ENCODE data around the gene OSBPL8. TPM values are rescaled to one million over a fixed set of nuclear protein-coding genes. Genes with fewer than 3 reads are reported as not detected.

OSBPL8 gene
- total and polyA plus RNA-seq, 4 donors, result 8.6 to 114 (median 53.3) TPM

DNA sequence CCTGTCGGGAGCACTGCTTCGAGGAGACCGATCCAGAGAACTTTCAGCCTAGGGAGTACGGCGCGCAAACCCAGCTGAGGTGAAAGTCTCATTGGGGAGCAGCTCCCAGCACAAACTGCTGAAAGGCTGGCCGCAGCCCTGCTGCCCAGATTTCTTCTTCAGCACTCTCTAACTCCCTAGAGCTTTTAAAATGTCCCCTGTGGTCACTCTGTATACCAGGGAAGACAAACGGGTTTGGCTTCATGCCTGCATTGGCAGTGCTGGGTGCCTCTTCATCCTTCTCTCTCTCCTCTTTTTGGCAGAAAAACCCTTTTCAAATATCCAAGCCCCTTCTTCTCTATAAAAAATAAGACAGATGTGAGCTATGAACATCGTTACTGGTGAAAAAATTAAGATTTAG lies 246.3 kb downstream of the OSBPL8 start:
- no peak for TF ChIP-seq CTCF (IDR thresholded peaks at IDR 0.05; ENCODE audit: control extremely low read depth, extremely low read depth)
- WGBS, 2 donors, result 76 to 92% methylated on average over 9 of the region's 9 CpGs

GRCh38 chr12:76312315-76312714 lies 247.3 kb downstream of the OSBPL8 start:
- ATAC-seq (ENCODE audit: insufficient read depth, low FRiP score) (no peak), DNase-seq (peak in 2 of 3 donors; percentile 12 to 22)
- Histone ChIP-seq H3K9ac (ENCODE audit: insufficient read depth in 1 of 2, low read length in 2 of 2) (no peak overlapping the region), H3K36me3 (ENCODE audit: control insufficient read depth in 4 of 4, insufficient read depth in 4 of 4, low read length in 4 of 4) (no peaks in the 10 kb centered on the region), H3K9me3 (ENCODE audit: control insufficient read depth in 4 of 4, insufficient read depth in 3 of 4, low read length in 3 of 4) (no peaks in the 10 kb centered on the region), H3K4me3 (no peak overlapping the region), H3K27ac (ENCODE audit: low read depth in 1 of 2, low read length in 1 of 2) (no peak overlapping the region), H3K27me3 (ENCODE audit: control insufficient read depth in 3 of 3, insufficient read depth in 3 of 3, low read length in 2 of 3) (no peaks in the 10 kb centered on the region), H3K4me1 (ENCODE audit: control insufficient read depth in 5 of 5, insufficient read depth in 5 of 5, low read length in 5 of 5) (no peaks in the 10 kb centered on the region)
- TF ChIP-seq CTCF (IDR thresholded peaks at IDR 0.05; ENCODE audit: control extremely low read depth, extremely low read depth), result no peak
- 71 to 81% methylated on average over 7 of the region's 7 CpGs for WGBS, 2 donors

More for the DNA sequence above, 246.3 kb downstream of the OSBPL8 start:
- Histone ChIP-seq H3K9me3 (ENCODE audit: control insufficient read depth in 4 of 4, insufficient read depth in 3 of 4, low read length in 3 of 4) (no peaks in the 10 kb centered on the region), H3K36me3 (ENCODE audit: control insufficient read depth in 4 of 4, insufficient read depth in 4 of 4, low read length in 4 of 4) (no peaks in the 10 kb centered on the region), H3K4me3 (no peak overlapping the region), H3K9ac (ENCODE audit: insufficient read depth in 1 of 2, low read length in 2 of 2) (no peak overlapping the region), H3K4me1 (ENCODE audit: control insufficient read depth in 5 of 5, insufficient read depth in 5 of 5, low read length in 5 of 5) (no peaks in the 10 kb centered on the region), H3K27me3 (ENCODE audit: control insufficient read depth in 3 of 3, insufficient read depth in 3 of 3, low read length in 2 of 3) (no peaks in the 10 kb centered on the region), H3K27ac (ENCODE audit: low read depth in 1 of 2, low read length in 1 of 2) (no peak overlapping the region)
- DNase-seq (peak in 1 of 3 donors; percentile 7), ATAC-seq (ENCODE audit: insufficient read depth, low FRiP score) (no peak)

DNA sequence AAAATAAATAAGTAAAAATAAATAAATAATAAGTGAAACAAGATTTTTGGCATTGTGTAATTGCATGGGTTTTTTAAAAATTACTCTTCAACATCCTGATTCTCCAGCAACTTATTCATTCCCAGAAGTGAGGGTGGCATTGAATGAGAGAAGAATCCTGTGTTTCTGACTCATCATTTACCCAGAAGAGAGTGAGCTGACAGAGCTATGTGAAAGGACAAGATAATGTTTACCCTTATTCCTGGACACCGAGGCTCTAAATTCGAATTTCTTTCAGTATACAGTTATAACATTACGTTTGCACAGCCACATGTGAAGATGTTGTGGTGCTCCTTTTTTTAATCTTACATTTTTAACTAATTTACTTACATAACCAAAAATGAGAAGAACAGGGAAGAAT lies 247.8 kb downstream of the OSBPL8 start:
- no peaks in the 10 kb centered on the region for H3K36me3 ChIP-seq (ENCODE audit: control insufficient read depth in 4 of 4, insufficient read depth in 4 of 4, low read length in 4 of 4)
- ATAC-seq (ENCODE audit: insufficient read depth, low FRiP score) (no peak), DNase-seq (no peak)
- H3K9ac ChIP-seq (ENCODE audit: insufficient read depth in 1 of 2, low read length in 2 of 2), result no peak overlapping the region
- no peaks in the 10 kb centered on the region for H3K27me3 ChIP-seq (ENCODE audit: control insufficient read depth in 3 of 3, insufficient read depth in 3 of 3, low read length in 2 of 3)
- WGBS, 2 donors, result 88 to 97% methylated on average over 3 of the region's 3 CpGs
- H3K4me3 ChIP-seq, result no peak overlapping the region
- no peaks in the 10 kb centered on the region for H3K9me3 ChIP-seq (ENCODE audit: control insufficient read depth in 4 of 4, insufficient read depth in 3 of 4, low read length in 3 of 4)
- no peaks in the 10 kb centered on the region for H3K4me1 ChIP-seq (ENCODE audit: control insufficient read depth in 5 of 5, insufficient read depth in 5 of 5, low read length in 5 of 5)
- no peak overlapping the region for H3K27ac ChIP-seq (ENCODE audit: low read depth in 1 of 2, low read length in 1 of 2)
- no peak for TF ChIP-seq CTCF (IDR thresholded peaks at IDR 0.05; ENCODE audit: control extremely low read depth, extremely low read depth)

- no peak for DNase-seq
- Histone ChIP-seq H3K9ac (ENCODE audit: insufficient read depth in 1 of 2, low read length in 2 of 2) (no peak overlapping the region), H3K4me1 (ENCODE audit: control insufficient read depth in 5 of 5, insufficient read depth in 5 of 5, low read length in 5 of 5) (no peaks in the 10 kb centered on the region), H3K36me3 (ENCODE audit: control insufficient read depth in 4 of 4, insufficient read depth in 4 of 4, low read length in 4 of 4) (no peaks in the 10 kb centered on the region), H3K4me3 (no peak overlapping the region), H3K27ac (ENCODE audit: low read depth in 1 of 2, low read length in 1 of 2) (no peak overlapping the region), H3K27me3 (ENCODE audit: control insufficient read depth in 3 of 3, insufficient read depth in 3 of 3, low read length in 2 of 3) (no peaks in the 10 kb centered on the region), H3K9me3 (ENCODE audit: control insufficient read depth in 4 of 4, insufficient read depth in 3 of 4, low read length in 3 of 4) (no peaks in the 10 kb centered on the region)
- TF ChIP-seq CTCF (IDR thresholded peaks at IDR 0.05; ENCODE audit: control extremely low read depth, extremely low read depth), result no peak
- ATAC-seq (ENCODE audit: insufficient read depth, low FRiP score), result no peak
Measured at GRCh38 chr12:76310110-76310509, 249.5 kb downstream of the OSBPL8 start.
